Neuronal stem cell (in vitro differentiated cells): ENCODE results near the gene MROH8.
"Not testable (repeated sequence)": the region's sequence is repeated elsewhere in the genome, so short reads cannot be mapped to it uniquely, and the experiment has no call there.

Experiments used
- DNase-seq: peaks from one replicate; pipeline ENCODE4 v3.0.0-alpha.2; 2013; ENCODE audit warnings: low spot score
- H2AFZ ChIP-seq: one replicate; pipeline ENCODE4 v1.6.1; 2013; ENCODE audit warnings: mild to moderate bottlenecking, low read length, inconsistent platforms
- H2AK5ac ChIP-seq: 2 replicates; pipeline ENCODE4 v1.6.1; 2013; ENCODE audit warnings: low read depth, mild to moderate bottlenecking, inconsistent platforms, low read length, moderate library complexity, mixed read lengths
- H2BK120ac ChIP-seq: 2 replicates; pipeline ENCODE4 v1.6.1; 2013; ENCODE audit warnings: low read depth, mild to moderate bottlenecking, inconsistent platforms, low read length, moderate library complexity, mixed read lengths
- H2BK12ac ChIP-seq: one replicate; pipeline ENCODE4 v1.6.1; 2013; ENCODE audit warnings: low read length, inconsistent platforms
- H2BK15ac ChIP-seq: 2 replicates; pipeline ENCODE4 v1.6.1; 2013; ENCODE audit warnings: mild to moderate bottlenecking, low read length, inconsistent platforms, mixed read lengths
- H2BK5ac ChIP-seq: one replicate; pipeline ENCODE4 v1.6.1; 2013; ENCODE audit warnings: inconsistent platforms, mild to moderate bottlenecking, low read length, moderate library complexity
- H3K14ac ChIP-seq: one replicate; pipeline ENCODE4 v1.6.1; 2013; ENCODE audit warnings: low read length, inconsistent platforms
- H3K18ac ChIP-seq: 2 replicates; pipeline ENCODE4 v1.6.1; 2013; ENCODE audit warnings: low read length, inconsistent platforms
- H3K23ac ChIP-seq: 2 replicates; pipeline ENCODE4 v1.6.1; 2013; ENCODE audit warnings: low read depth, mild to moderate bottlenecking, mixed read lengths, low read length, inconsistent platforms; ENCODE audit not compliant: poor library complexity
- H3K27ac ChIP-seq: replicated peaks from 3 replicates; pipeline ENCODE4 v1.5.1; 2013; ENCODE audit warnings: low read length, inconsistent platforms
- H3K27me3 ChIP-seq, 3 experiments: 2 replicates each; pipeline ENCODE4 v1.6.1; 2013; ENCODE audit warnings: low read length in 3 of 3, mild to moderate bottlenecking in 2 of 3, inconsistent platforms in 1 of 3, low read depth in 1 of 3, mixed read lengths in 1 of 3, moderate library complexity in 1 of 3; ENCODE audit not compliant: control insufficient read depth in 3 of 3, insufficient read depth in 3 of 3
- H3K36me3 ChIP-seq, 2 donors: replicated peaks in 1 of 2; 2 replicates each; pipeline ENCODE4 v1.6.1; 2013; ENCODE audit warnings: low read length in 2 of 2; ENCODE audit not compliant: control insufficient read depth in 2 of 2, insufficient read depth in 2 of 2
- H3K4ac ChIP-seq: 2 replicates; pipeline ENCODE4 v1.6.1; 2013; ENCODE audit warnings: inconsistent platforms, mild to moderate bottlenecking, low read length, moderate library complexity
- H3K4me1 ChIP-seq, 2 donors: 1 replicate in 1 of 2; 2 replicates in 1 of 2; pipeline ENCODE4 v1.6.1; 2013; ENCODE audit warnings: low read length in 2 of 2, low read depth in 1 of 2; ENCODE audit not compliant: control insufficient read depth in 2 of 2, insufficient read depth in 1 of 2
- H3K4me2 ChIP-seq: one replicate; pipeline ENCODE4 v1.6.1; 2013; ENCODE audit warnings: mild to moderate bottlenecking, low read length, inconsistent platforms; ENCODE audit not compliant: insufficient read depth, poor library complexity, severe bottlenecking
- H3K4me3 ChIP-seq, 2 donors: 2 replicates each; pipeline ENCODE4 v1.5.1; 2013; ENCODE audit warnings: low read length in 2 of 2, mild to moderate bottlenecking in 2 of 2, inconsistent platforms in 1 of 2, moderate library complexity in 1 of 2
- H3K79me1 ChIP-seq: one replicate; pipeline ENCODE4 v1.6.1; 2013; ENCODE audit warnings: low read depth, mild to moderate bottlenecking, inconsistent platforms, low read length, moderate library complexity
- H3K9ac ChIP-seq: one replicate; pipeline ENCODE4 v1.6.1; 2013; ENCODE audit warnings: mild to moderate bottlenecking, low read depth, low read length, inconsistent platforms; ENCODE audit not compliant: poor library complexity
- H3K9me3 ChIP-seq, 2 donors: replicated peaks in 1 of 2; 2 replicates each; pipeline versions ENCODE3 to v1.6.1; 2013; ENCODE audit warnings: low read length in 2 of 2, mild to moderate bottlenecking in 2 of 2, inconsistent platforms in 1 of 2, low read depth in 1 of 2, mixed read lengths in 1 of 2, moderate library complexity in 1 of 2; ENCODE audit not compliant: control insufficient read depth in 2 of 2, insufficient read depth in 1 of 2
- H4K8ac ChIP-seq: one replicate; pipeline ENCODE4 v1.6.1; 2013; ENCODE audit warnings: low read depth, mild to moderate bottlenecking, inconsistent platforms, low read length, moderate library complexity
- H4K91ac ChIP-seq: one replicate; pipeline ENCODE4 v1.6.1; 2013; ENCODE audit warnings: low read length, low read depth, mild to moderate bottlenecking, inconsistent platforms; ENCODE audit not compliant: poor library complexity
- WGBS, 2 donors: extraction: QIAGEN DNeasy Blood & Tissue Kit; methylation state at CpG; one replicate each; pipeline ENCODE4 v1.1.7; 2013; ENCODE audit warnings: missing lambda C conversion rate in 2 of 2, mixed read lengths in 1 of 2; ENCODE audit not compliant: insufficient read length in 2 of 2, insufficient replicate concordance in 1 of 2; ENCODE audit errors: extremely low coverage in 2 of 2; 5-methylcytosine and 5-hydroxymethylcytosine counted together

MROH8 gene

GRCh38 chr20:37154684-37155298 lies 24.6 kb downstream of the MROH8 start:
- Histone ChIP-seq H2BK15ac (no peak overlapping the region), H3K4me3 (no peak overlapping the region), H3K36me3 (no peaks in the 10 kb centered on the region), H2BK12ac (no peak overlapping the region), H3K18ac (no peak overlapping the region), H3K23ac (no peak overlapping the region), H2BK120ac (no peak overlapping the region), H3K79me1 (no peaks in the 10 kb centered on the region), H4K8ac (no peak overlapping the region), H3K9me3 (peaks cover 0 to 4% of the 10 kb centered on the region in 2 donors), H2AK5ac (no peak overlapping the region), H3K4me2 (no peak overlapping the region), H3K4ac (no peak overlapping the region), H2BK5ac (no peak overlapping the region), H3K4me1 (no peaks in the 10 kb centered on the region), H2AFZ (no peak overlapping the region), H3K14ac (no peak overlapping the region), H3K27me3 (no peaks in the 10 kb centered on the region), H3K9ac (no peak overlapping the region), H3K27ac (no peak overlapping the region), H4K91ac (no peak overlapping the region)
- WGBS, 2 donors: no CpG with 5 or more reads among the region's 6 CpGs
- DNase-seq: no peak

GRCh38 chr20:37152284-37152683 lies 27.1 kb downstream of the MROH8 start:
- Histone ChIP-seq H2BK15ac (no peak overlapping the region), H3K27ac (no peak overlapping the region)

DNA sequence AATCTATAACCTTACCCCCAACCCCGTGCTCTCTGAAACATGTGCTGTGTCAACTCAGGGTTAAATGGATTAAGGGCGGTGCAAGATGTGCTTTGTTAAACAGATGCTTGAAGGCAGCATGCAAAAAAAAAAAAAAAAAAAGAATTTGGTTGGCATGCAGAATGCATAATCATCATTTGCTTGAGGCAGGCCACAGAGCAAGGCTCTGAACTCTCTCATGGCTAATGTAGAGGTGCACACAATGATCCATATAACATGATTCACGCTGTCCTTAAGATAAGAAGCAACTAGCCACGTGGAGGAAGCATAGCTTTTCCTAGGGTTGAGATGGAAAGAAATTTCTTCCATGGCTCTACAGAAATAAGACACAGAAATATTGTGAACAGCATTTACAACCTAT lies 27.8 kb downstream of the MROH8 start:
- no peak for DNase-seq
- H2BK12ac ChIP-seq: no peak overlapping the region
- H2AK5ac ChIP-seq: no peak overlapping the region

More at GRCh38 chr20:37152284-37152683, 27.1 kb downstream of the MROH8 start:
- Histone ChIP-seq H3K36me3 (no peaks in the 10 kb centered on the region), H4K91ac (no peak overlapping the region), H3K4ac (no peak overlapping the region), H2BK5ac (no peak overlapping the region), H3K9ac (no peak overlapping the region), H2AK5ac (no peak overlapping the region), H3K4me2 (no peak overlapping the region), H3K4me3 (no peak overlapping the region), H3K23ac (no peak overlapping the region), H3K9me3 (peaks cover 0 to 4% of the 10 kb centered on the region in 2 donors), H3K4me1 (no peaks in the 10 kb centered on the region), H3K79me1 (no peaks in the 10 kb centered on the region), H2BK12ac (no peak overlapping the region), H3K14ac (no peak overlapping the region), H3K18ac (no peak overlapping the region), H2BK120ac (no peak overlapping the region), H3K27me3 (no peaks in the 10 kb centered on the region), H2AFZ (no peak overlapping the region), H4K8ac (no peak overlapping the region)
- DNase-seq: no peak
- WGBS, 2 donors: 100% methylated on average over 2 of the region's 7 CpGs; no CpG with 5 or more reads in 1 of the 2 donors

GRCh38 chr20:37150864-37151263 lies 28.5 kb downstream of the MROH8 start:
- H2BK15ac ChIP-seq, H2AK5ac ChIP-seq, H2BK12ac ChIP-seq, H3K23ac ChIP-seq, H3K4me1 ChIP-seq, H3K18ac ChIP-seq, H2AFZ ChIP-seq, H3K4me2 ChIP-seq, H3K9me3 ChIP-seq, H3K9ac ChIP-seq, H4K91ac ChIP-seq, H3K14ac ChIP-seq, DNase-seq, H2BK120ac ChIP-seq, H3K36me3 ChIP-seq, H3K4ac ChIP-seq, H3K79me1 ChIP-seq, H2BK5ac ChIP-seq, H3K27me3 ChIP-seq, H4K8ac ChIP-seq, H3K27ac ChIP-seq, H3K4me3 ChIP-seq: not testable (repeated sequence)
- WGBS, 2 donors: no CpG with 5 or more reads among the region's 33 CpGs

More for the DNA sequence above, 27.8 kb downstream of the MROH8 start:
- H3K9me3 ChIP-seq: peaks cover 0 to 4% of the 10 kb centered on the region in 2 donors
- H3K36me3 ChIP-seq: no peaks in the 10 kb centered on the region
- H3K4me1 ChIP-seq: no peaks in the 10 kb centered on the region
- no peak overlapping the region for H3K4me3 ChIP-seq
- H3K4me2 ChIP-seq: no peak overlapping the region
- H2AFZ ChIP-seq: no peak overlapping the region
- H3K27ac ChIP-seq: no peak overlapping the region
- no peak overlapping the region for H2BK120ac ChIP-seq
- H3K18ac ChIP-seq: no peak overlapping the region
- H3K27me3 ChIP-seq: no peaks in the 10 kb centered on the region
- WGBS, 2 donors: no CpG with 5 or more reads among the region's 4 CpGs
- no peak overlapping the region for H3K4ac ChIP-seq
- H2BK5ac ChIP-seq: no peak overlapping the region
- H3K9ac ChIP-seq: no peak overlapping the region
- H3K14ac ChIP-seq: no peak overlapping the region
- no peak overlapping the region for H2BK15ac ChIP-seq
- no peak overlapping the region for H4K91ac ChIP-seq
- no peaks in the 10 kb centered on the region for H3K79me1 ChIP-seq
- H4K8ac ChIP-seq: no peak overlapping the region
- H3K23ac ChIP-seq: no peak overlapping the region
